HEK293T (cell line): ENCODE data around the gene TEX12.

Experiments
- CTCF ChIA-PET: fragments of 350-600 bp; formaldehyde crosslinking; extraction: SDS; loops from one replicate; lab custom pipeline; 2021; ENCODE audit warnings: antibody characterized with exemption, inconsistent platforms; lab: Yijun Ruan, JAX
- POLR2A ChIA-PET: fragments of 350-600 bp; formaldehyde crosslinking; extraction: SDS; loops from one replicate; lab custom pipeline; 2020; ENCODE audit warnings: antibody characterized with exemption, inconsistent platforms; lab: Yijun Ruan, JAX
- DNase-seq: peaks from one replicate; pipeline ENCODE4 v3.0.0; 2012; ENCODE audit warnings: mixed read lengths; ENCODE audit errors: extremely low spot score
- ARNT ChIP-seq: fragments of 450-650 bp; IDR thresholded peaks from 2 replicates; pipeline ENCODE4 v1.6.1; 2017; ENCODE audit warnings: mild to moderate bottlenecking
- BHLHE40 ChIP-seq: fragments of 450-650 bp; IDR thresholded peaks from 2 replicates; pipeline ENCODE4 v1.6.1; 2016; ENCODE audit warnings: mild to moderate bottlenecking, moderate library complexity, borderline replicate concordance
- CTBP1 ChIP-seq: fragments of 450-650 bp; IDR thresholded peaks from 2 replicates; pipeline ENCODE4 v1.6.1; 2016; ENCODE audit warnings: borderline replicate concordance
- ELF4 ChIP-seq: fragments of 450-650 bp; IDR thresholded peaks from 2 replicates; pipeline ENCODE4 v1.6.1; 2017; ENCODE audit warnings: antibody characterized with exemption
- FOXA1 ChIP-seq: fragments of 450-650 bp; IDR thresholded peaks from 2 replicates; pipeline ENCODE4 v1.6.1; 2016; ENCODE audit warnings: mild to moderate bottlenecking
- FOXK2 ChIP-seq: fragments of 450-650 bp; IDR thresholded peaks from 2 replicates; pipeline ENCODE4 v1.6.1; 2016; ENCODE audit warnings: mild to moderate bottlenecking
- FOXM1 ChIP-seq: fragments of 450-650 bp; IDR thresholded peaks from 2 replicates; pipeline ENCODE4 v1.6.1; 2017; ENCODE audit warnings: mild to moderate bottlenecking, borderline replicate concordance
- HDGF ChIP-seq: fragments of 450-650 bp; IDR thresholded peaks from 2 replicates; pipeline ENCODE4 v1.6.1; 2017; ENCODE audit warnings: antibody characterized with exemption, borderline replicate concordance
- L3MBTL2 ChIP-seq: fragments of 450-650 bp; conservative IDR thresholded peaks from 2 replicates; pipeline ENCODE4 v1.6.1; 2016; ENCODE audit warnings: mild to moderate bottlenecking
- LEF1 ChIP-seq: fragments of 450-650 bp; IDR thresholded peaks from 2 replicates; pipeline ENCODE4 v1.6.1; 2017; ENCODE audit warnings: mild to moderate bottlenecking, borderline replicate concordance
- NFRKB ChIP-seq: fragments of 450-650 bp; IDR thresholded peaks from 2 replicates; pipeline ENCODE4 v1.6.1; 2016; ENCODE audit warnings: mild to moderate bottlenecking, moderate library complexity
- SP1 ChIP-seq: fragments of 450-650 bp; IDR thresholded peaks from 2 replicates; pipeline ENCODE4 v1.6.1; 2017
- SUZ12 ChIP-seq: fragments of 450-650 bp; IDR thresholded peaks from 2 replicates; pipeline ENCODE4 v1.6.1; 2016; ENCODE audit warnings: mild to moderate bottlenecking
- TARDBP ChIP-seq: fragments of 450-650 bp; IDR thresholded peaks from 2 replicates; pipeline ENCODE4 v1.6.1; 2016
- ZNF384 ChIP-seq: fragments of 450-650 bp; IDR thresholded peaks from 2 replicates; pipeline ENCODE4 v1.6.1; 2016
- TF ChIP-seq, protein P1 (sequence below): fragments of 450-650 bp; IDR thresholded peaks from 2 replicates; pipeline ENCODE4 v1.6.1; 2016

TEX12 gene

DNA sequence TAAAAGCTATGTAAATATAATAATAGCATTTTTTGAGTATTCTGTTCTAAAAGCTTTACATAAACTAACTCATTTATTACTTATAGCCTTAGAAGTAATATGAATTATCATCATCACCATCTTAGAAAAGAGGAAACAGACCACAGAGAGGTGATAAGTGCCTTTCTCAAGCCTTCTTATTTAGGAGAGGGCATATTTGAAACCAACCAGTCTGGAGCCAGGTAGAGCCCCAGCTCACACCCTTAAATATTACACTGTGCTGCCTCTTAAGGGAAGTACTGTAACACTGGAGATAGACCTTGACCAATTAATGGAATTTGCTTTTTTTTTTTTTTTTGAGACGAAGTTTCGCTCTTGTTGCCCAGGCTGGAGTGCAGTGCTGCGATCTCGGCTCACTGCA lies 10.4 kb downstream of the TEX12 start:
- TF ChIP-seq SUZ12: no peak
- no peak for TF ChIP-seq HDGF
- no peak for TF ChIP-seq BHLHE40
- TF ChIP-seq NFRKB: no peak
- TF ChIP-seq CTBP1: no peak
- no peak for TF ChIP-seq ARNT
- TF ChIP-seq ZNF384: no peak
- no peak for TF ChIP-seq SP1
- no peak for TF ChIP-seq LEF1
- TF ChIP-seq FOXK2: no peak
- TF ChIP-seq, protein P1, sequence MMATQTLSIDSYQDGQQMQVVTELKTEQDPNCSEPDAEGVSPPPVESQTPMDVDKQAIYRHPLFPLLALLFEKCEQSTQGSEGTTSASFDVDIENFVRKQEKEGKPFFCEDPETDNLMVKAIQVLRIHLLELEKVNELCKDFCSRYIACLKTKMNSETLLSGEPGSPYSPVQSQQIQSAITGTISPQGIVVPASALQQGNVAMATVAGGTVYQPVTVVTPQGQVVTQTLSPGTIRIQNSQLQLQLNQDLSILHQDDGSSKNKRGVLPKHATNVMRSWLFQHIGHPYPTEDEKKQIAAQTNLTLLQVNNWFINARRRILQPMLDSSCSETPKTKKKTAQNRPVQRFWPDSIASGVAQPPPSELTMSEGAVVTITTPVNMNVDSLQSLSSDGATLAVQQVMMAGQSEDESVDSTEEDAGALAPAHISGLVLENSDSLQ: no peak
- no peak for TF ChIP-seq FOXA1
- no peak for TF ChIP-seq ELF4
- TF ChIP-seq FOXM1: no peak
- no peak for DNase-seq
- POLR2A ChIA-PET: no interaction called here
- CTCF ChIA-PET: no interaction called here

GRCh38 chr11:112178428-112178827 lies 11.3 kb downstream of the TEX12 start:
- ChIA-PET CTCF (no interaction called here), POLR2A (no interaction called here)
- DNase-seq: no peak
- TF ChIP-seq CTBP1: no peak
- no peak for TF ChIP-seq ZNF384
- no peak for TF ChIP-seq FOXK2
- no peak for TF ChIP-seq ARNT
- no peak for TF ChIP-seq BHLHE40
- no peak for TF ChIP-seq SP1
- TF ChIP-seq, protein P1: no peak
- no peak for TF ChIP-seq NFRKB
- no peak for TF ChIP-seq TARDBP
- no peak for TF ChIP-seq SUZ12
- TF ChIP-seq LEF1: no peak
- no peak for TF ChIP-seq ELF4
- no peak for TF ChIP-seq HDGF
- TF ChIP-seq FOXM1: no peak
- no peak for TF ChIP-seq L3MBTL2
- TF ChIP-seq FOXA1: no peak

DNA sequence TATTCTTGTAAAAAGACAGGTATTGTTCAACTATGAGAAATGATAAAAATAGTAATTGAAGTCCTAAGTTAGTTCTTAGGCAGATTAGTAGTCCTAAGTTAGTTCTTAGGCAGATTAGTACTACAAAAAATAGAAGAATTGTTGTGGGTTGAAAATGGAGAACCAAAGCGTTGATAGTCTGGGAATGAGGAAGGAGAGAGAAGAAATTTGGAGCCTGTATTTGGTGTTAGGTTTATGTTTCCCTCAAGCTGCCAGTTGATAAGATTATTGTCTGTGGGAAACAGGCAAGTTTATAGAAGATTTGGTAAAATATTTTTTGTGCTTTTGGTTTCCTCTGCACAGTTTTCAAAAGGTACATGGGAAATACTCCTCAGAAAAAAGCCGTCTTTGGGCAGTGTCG lies 11.8 kb downstream of the TEX12 start:
- no peak for TF ChIP-seq LEF1
- TF ChIP-seq ELF4: no peak
- no peak for TF ChIP-seq CTBP1
- TF ChIP-seq FOXM1: no peak
- TF ChIP-seq FOXK2: no peak
- TF ChIP-seq ZNF384: no peak
- TF ChIP-seq ARNT: no peak
- TF ChIP-seq HDGF: no peak
- DNase-seq: no peak
- ChIA-PET POLR2A (no interaction called here), CTCF (no interaction called here)

- ChIA-PET CTCF (no interaction called here), POLR2A (no interaction called here)
- no peak for TF ChIP-seq L3MBTL2
- TF ChIP-seq HDGF: no peak
- no peak for TF ChIP-seq ZNF384
- TF ChIP-seq LEF1: no peak
- TF ChIP-seq FOXA1: no peak
- no peak for TF ChIP-seq ARNT
- TF ChIP-seq, protein P1: no peak
- no peak for DNase-seq
These were observed 12.4 kb downstream of the TEX12 start for GRCh38 chr11:112179601-112180000.

- ChIA-PET POLR2A (no interaction called here), CTCF (no interaction called here)
- TF ChIP-seq ELF4 (no peak), ZNF384 (no peak), SP1 (no peak), CTBP1 (no peak), FOXM1 (no peak), SUZ12 (no peak), FOXK2 (no peak), LEF1 (no peak), FOXA1 (no peak), BHLHE40 (no peak), TARDBP (no peak), L3MBTL2 (no peak), ARNT (no peak), HDGF (no peak)
- TF ChIP-seq, protein P1: no peak
- no peak for DNase-seq
These were observed 15.7 kb downstream of the TEX12 start for GRCh38 chr11:112182867-112183266.

DNA sequence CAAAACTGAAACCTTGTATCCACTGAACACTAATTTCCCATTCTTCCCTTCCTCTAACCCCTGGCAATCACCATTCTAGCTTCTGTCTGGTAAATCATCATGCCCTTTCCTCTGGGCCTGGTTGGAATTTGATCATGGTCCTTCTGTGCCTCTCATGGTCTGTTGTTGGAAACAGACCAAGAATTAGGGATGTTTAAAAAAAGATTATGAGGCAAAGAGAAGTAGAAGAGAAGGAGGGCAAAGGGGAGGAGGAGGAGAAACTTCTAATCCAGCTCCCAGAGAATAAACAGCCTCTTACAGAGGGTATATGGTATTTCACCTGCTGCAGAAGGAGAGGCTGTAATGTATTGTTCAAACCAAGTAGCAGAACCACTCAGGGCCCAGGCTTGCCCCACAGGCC lies 18.7 kb downstream of the TEX12 start:
- POLR2A ChIA-PET: no interaction called here
- DNase-seq: no peak
- TF ChIP-seq LEF1 (no peak), ZNF384 (no peak), FOXK2 (no peak), BHLHE40 (no peak), FOXA1 (no peak), HDGF (no peak), L3MBTL2 (no peak), SUZ12 (no peak), SP1 (no peak), ARNT (no peak), FOXM1 (no peak), TARDBP (no peak), ELF4 (no peak), CTBP1 (no peak), NFRKB (no peak)
- TF ChIP-seq, protein P1: no peak
- CTCF ChIA-PET: interaction anchor here (1.0 kb wide), 1 partner anchor 11 kb away, joined by 3 read pairs; the partner anchor contains the start of gene BCO2
